ENCODE measurements around the gene ATRNL1. TPM values are rescaled to one million over a fixed set of nuclear protein-coding genes. Genes with fewer than 3 reads are reported as not detected.
"Not testable (repeated sequence)": the region's sequence is repeated elsewhere in the genome, so short reads cannot be mapped to it uniquely, and the experiment has no call there.

ATRNL1 gene
- total RNA-seq, 2 donors from 2014 or later, result 4.1 to 4.5 TPM

DNA sequence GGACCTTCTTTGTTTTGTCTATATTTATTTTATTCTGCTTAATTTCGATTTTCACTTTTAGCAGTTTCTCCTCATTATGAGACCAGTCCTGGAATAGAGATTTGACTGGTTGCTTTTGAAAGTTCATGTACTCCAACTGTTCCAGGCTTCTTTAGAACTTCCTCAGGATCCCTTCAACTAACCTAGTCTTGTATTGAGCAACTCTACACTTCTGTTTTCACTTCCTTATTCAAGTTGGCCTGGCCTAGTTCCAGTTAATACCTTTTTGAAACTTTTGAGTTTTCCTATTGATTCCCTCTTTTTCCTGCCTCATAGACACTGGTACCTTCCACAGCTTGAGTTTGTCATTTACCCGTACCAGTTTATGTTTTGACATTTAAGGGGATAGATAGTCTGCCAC, 421.7 kb downstream of the ATRNL1 start:
- H3K36me3 ChIP-seq, result no peaks in the 10 kb centered on the region
- no peaks in the 10 kb centered on the region for H3K4me1 ChIP-seq
- H3K27ac ChIP-seq, result no peak overlapping the region
- no peak for DNase-seq (ENCODE audit: low spot score)
- H3K27me3 ChIP-seq, result no peaks in the 10 kb centered on the region
- H3K4me3 ChIP-seq, result no peak overlapping the region
- peaks cover 0 to 7% of the 10 kb centered on the region in 2 donors for H3K9me3 ChIP-seq
- TF ChIP-seq, protein P1, sequence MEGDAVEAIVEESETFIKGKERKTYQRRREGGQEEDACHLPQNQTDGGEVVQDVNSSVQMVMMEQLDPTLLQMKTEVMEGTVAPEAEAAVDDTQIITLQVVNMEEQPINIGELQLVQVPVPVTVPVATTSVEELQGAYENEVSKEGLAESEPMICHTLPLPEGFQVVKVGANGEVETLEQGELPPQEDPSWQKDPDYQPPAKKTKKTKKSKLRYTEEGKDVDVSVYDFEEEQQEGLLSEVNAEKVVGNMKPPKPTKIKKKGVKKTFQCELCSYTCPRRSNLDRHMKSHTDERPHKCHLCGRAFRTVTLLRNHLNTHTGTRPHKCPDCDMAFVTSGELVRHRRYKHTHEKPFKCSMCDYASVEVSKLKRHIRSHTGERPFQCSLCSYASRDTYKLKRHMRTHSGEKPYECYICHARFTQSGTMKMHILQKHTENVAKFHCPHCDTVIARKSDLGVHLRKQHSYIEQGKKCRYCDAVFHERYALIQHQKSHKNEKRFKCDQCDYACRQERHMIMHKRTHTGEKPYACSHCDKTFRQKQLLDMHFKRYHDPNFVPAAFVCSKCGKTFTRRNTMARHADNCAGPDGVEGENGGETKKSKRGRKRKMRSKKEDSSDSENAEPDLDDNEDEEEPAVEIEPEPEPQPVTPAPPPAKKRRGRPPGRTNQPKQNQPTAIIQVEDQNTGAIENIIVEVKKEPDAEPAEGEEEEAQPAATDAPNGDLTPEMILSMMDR (IDR thresholded peaks at IDR 0.05), result no peak

DNA sequence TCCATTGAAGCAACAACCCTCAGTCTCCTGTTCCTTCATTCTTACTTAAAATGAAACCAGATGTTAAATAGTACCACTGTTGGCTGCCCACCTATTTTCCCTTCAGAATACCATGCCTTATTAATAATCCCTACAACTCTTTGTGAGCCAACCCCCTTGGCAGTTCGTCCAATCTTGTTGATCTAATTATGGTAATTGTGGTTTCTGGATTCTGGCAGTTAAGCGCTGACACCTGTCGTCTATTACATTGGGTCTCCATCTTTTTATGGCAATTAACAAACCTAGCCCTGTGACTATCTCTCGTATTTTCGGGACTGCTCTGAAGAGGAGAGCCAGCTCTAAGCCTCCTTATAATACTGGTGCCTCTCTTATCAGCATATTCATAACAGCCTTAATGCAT, 432.0 kb downstream of the ATRNL1 start:
- Histone ChIP-seq H3K4me1 (no peaks in the 10 kb centered on the region), H3K4me3 (no peak overlapping the region), H3K27me3 (no peaks in the 10 kb centered on the region), H3K9me3 (peaks cover 0 to 15% of the 10 kb centered on the region in 2 donors), H3K36me3 (no peaks in the 10 kb centered on the region), H3K27ac (no peak overlapping the region)
- TF ChIP-seq, protein P1 (IDR thresholded peaks at IDR 0.05), result no peak
- no peak for DNase-seq (ENCODE audit: low spot score)

DNA sequence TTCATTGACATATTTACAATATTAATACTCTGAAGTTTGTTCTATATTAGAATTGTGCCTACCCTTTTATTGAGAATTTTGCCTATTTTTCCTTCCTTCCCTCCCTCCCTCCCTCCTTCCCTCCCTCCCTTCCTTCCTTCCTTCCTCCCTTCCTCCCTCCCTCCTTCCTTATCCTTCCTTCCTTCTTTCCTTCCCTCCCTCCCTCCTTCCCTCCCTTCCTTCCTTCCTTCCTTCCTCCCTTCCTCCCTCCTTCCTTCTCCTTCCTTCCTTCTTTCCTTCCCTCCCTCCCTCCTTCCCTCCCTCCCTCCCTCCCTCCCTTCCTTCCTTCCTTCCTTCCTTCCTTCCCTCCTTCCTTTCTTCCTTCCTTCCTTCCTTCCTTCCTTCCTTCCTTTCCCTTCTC, 434.5 kb downstream of the ATRNL1 start:
- not testable (repeated sequence) for H3K27ac ChIP-seq; H3K4me3 ChIP-seq; H3K36me3 ChIP-seq; H3K4me1 ChIP-seq; H3K27me3 ChIP-seq; DNase-seq (ENCODE audit: low spot score)
- H3K9me3 ChIP-seq, result peaks cover 0 to 11% of the 10 kb centered on the region in 2 donors

DNA sequence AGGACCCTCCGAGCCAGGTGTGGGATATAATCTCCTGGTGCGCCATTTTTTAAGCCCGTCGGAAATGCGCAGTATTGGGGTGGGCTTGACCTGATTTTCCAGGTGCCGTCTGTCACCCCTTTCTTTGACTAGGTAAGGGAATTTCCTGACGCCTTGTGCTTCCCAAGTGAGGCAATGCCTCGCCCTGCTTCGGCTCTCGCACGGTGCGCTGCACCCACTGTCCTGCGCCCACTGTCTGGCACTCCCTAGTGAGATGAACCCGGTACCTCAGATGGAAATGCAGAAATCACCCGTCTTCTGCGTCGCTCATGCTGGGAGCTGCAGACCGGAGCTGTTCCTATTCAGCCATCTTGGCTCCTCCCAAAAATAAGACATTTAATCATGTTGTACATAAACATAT, 443.2 kb downstream of the ATRNL1 start:
- not testable (repeated sequence) for H3K27me3 ChIP-seq; H3K9me3 ChIP-seq; H3K36me3 ChIP-seq; DNase-seq (ENCODE audit: low spot score); H3K4me3 ChIP-seq; H3K4me1 ChIP-seq; H3K27ac ChIP-seq

DNA sequence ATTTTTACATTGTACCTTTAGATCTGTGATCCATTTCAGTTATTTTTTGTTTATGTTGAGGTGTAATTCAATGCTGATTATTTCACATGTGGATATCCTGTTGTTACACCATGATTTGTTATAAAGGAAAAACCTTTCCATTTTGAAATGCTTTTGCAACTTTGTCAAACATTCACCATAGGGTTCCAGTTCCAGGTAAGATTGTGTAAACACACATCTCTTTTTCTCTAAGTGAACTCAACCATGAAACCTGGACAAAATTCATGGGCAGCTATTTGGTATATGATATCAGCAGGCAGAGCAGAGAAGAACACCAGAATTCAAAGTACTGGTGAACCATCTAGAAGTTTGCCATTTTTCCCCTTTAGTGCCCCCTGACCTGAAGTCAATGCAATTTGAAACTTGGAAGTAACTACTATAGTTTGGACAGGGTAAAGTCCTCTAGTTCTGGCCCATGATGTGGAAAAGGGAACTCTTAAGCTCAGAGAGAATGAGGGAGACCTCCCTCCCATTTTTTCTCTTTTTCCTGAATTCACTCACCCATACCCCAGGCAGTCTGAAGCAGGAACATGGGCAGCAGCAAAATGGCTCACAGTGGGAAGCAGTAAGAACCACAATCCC, 446.1 kb downstream of the ATRNL1 start:
- Histone ChIP-seq H3K4me3 (no peak overlapping the region), H3K4me1 (no peaks in the 10 kb centered on the region), H3K9me3 (no peaks in the 10 kb centered on the region), H3K36me3 (no peaks in the 10 kb centered on the region), H3K27me3 (no peaks in the 10 kb centered on the region), H3K27ac (no peak overlapping the region)
- TF ChIP-seq, protein P1 (IDR thresholded peaks at IDR 0.05), result no peak
- DNase-seq (ENCODE audit: low spot score), result no peak

DNA sequence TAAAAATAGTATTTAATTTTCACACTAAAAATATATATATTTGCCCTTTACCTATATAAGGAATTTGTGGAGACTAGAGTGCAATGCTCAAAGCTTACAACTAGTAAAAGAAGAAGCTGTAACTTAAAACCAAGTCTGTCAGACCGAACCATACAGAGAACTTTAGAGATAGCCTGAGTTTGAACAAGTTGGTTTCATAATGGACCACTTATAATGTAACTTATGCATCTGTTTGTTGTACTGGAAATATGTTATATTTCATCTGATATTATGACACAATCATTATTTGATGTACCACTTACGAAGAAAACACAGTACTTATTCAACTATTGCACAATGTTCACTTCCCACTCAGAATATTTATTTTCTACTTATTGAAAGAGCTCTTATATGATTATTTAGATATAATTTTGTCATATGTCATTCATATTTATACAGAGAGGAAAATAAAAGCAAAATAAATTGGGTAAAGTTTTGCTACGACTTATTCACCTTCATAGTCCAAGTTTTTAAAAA, 462.8 kb downstream of the ATRNL1 start:
- no peak overlapping the region for H3K4me3 ChIP-seq
- no peak for DNase-seq (ENCODE audit: low spot score)

More for the DNA sequence above, 462.8 kb downstream of the ATRNL1 start:
- H3K4me1 ChIP-seq, result no peaks in the 10 kb centered on the region
- no peaks in the 10 kb centered on the region for H3K27me3 ChIP-seq
- no peaks in the 10 kb centered on the region for H3K9me3 ChIP-seq
- no peak overlapping the region for H3K27ac ChIP-seq
- H3K36me3 ChIP-seq, result no peaks in the 10 kb centered on the region
- TF ChIP-seq, protein P1 (IDR thresholded peaks at IDR 0.05), result no peak

All from right atrium auricular region (tissue), 2 donors.